GM19467 (cell line): ENCODE results near the gene ISX.

Experiments
- ATAC-seq: cut with Tn5 transposase; IDR thresholded peaks from one replicate; pipeline ENCODE4 v1.9.1; 2021; ENCODE audit warnings: mild to moderate bottlenecking, moderate library complexity; ENCODE audit not compliant: unreplicated experiment

Gene ISX

GRCh38 chr22:35051791-35052190 lies 14.2 kb upstream of the ISX start:
- ATAC-seq, result no peak

- no peak for ATAC-seq
Measured at GRCh38 chr22:35053060-35053835, 12.7 kb upstream of the ISX start.

GRCh38 chr22:35054064-35054463 lies 11.9 kb upstream of the ISX start:
- no peak for ATAC-seq

- ATAC-seq, result no peak
Measured at GRCh38 chr22:35056486-35056885, 9.5 kb upstream of the ISX start.

- no peak for ATAC-seq
Measured at GRCh38 chr22:35057155-35057554, 8.8 kb upstream of the ISX start.

- ATAC-seq, result no peak
Measured at GRCh38 chr22:35059632-35060031, 6.3 kb upstream of the ISX start.

GRCh38 chr22:35064664-35065063 lies 1.3 kb upstream of the ISX start:
- no peak for ATAC-seq

- ATAC-seq, result no peak
Measured at GRCh38 chr22:35065183-35065582, 775 bp upstream of the ISX start.

- no peak for ATAC-seq
Measured at GRCh38 chr22:35066768-35067167, 810 bp downstream of the ISX start.

- ATAC-seq, result no peak
Measured at GRCh38 chr22:35069541-35069940, 3.6 kb downstream of the ISX start.

GRCh38 chr22:35070451-35071093 lies 4.6 kb downstream of the ISX start:
- no peak for ATAC-seq

GRCh38 chr22:35071784-35072183 lies 5.8 kb downstream of the ISX start:
- ATAC-seq, result no peak

GRCh38 chr22:35072925-35073324 lies 7.0 kb downstream of the ISX start:
- no peak for ATAC-seq

- ATAC-seq, result no peak
Measured at GRCh38 chr22:35074583-35074982, 8.6 kb downstream of the ISX start.

GRCh38 chr22:35076630-35077029 lies 10.7 kb downstream of the ISX start:
- ATAC-seq, result no peak

GRCh38 chr22:35085621-35086020 lies 19.7 kb downstream of the ISX start:
- no peak for ATAC-seq

GRCh38 chr22:35089139-35089538 lies 23.2 kb downstream of the ISX start:
- ATAC-seq, result no peak

- ATAC-seq, result no peak
Measured at GRCh38 chr22:35092406-35092805, 26.4 kb downstream of the ISX start.

GRCh38 chr22:35098921-35099320 lies 33.0 kb downstream of the ISX start:
- ATAC-seq, result no peak

GRCh38 chr22:35099883-35100282 lies 33.9 kb downstream of the ISX start:
- no peak for ATAC-seq

GRCh38 chr22:35102663-35103062 lies 36.7 kb downstream of the ISX start:
- ATAC-seq, result no peak

GRCh38 chr22:35103761-35104160 lies 37.8 kb downstream of the ISX start:
- no peak for ATAC-seq

GRCh38 chr22:35104491-35104890 lies 38.5 kb downstream of the ISX start:
- ATAC-seq, result no peak
